G401.6 (cell line): ENCODE measurements around the gene CLPX.
"Not testable (repeated sequence)": the region's sequence is repeated elsewhere in the genome, so short reads cannot be mapped to it uniquely, and the experiment has no call there.

Source experiments
- FAIRE-seq: peaks from 2 replicates; lab custom pipeline; 2012; peaks lifted over from hg19 to GRCh38; lab: Jason Lieb, UNC

The CLPX gene

DNA sequence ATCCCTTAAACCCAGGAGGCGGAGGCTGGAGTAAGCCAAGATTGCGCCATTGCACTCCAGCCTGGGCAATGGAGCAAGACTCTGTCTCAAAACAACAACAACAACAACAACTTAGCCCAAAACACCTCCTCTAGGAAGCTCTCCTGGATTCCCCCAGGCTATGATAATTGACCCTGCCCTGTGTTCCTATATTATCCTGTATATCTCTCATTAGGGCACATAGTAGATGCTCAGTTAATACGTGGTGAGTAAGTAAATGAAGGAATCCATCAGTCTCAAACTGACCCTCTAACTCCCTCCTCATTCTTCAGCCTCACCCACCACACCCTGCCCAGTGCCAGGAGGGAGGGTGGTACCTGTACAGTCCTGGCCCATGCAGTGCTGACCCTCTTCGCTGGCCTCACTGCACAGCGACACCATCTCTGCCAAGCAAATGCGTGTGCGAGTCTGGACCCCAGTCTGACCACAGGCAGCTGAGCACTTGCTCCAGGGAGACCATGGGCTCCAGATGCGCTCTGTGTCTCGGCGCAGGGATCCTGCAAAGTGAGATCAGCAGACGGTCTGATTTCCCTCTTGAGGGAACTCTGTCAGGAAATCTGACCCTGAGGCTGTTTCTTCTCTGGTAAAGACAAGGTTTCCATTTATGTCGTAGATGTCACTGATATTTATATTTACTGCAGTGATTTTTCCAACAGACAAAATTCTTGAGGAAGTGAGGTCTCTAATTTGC, 20.0 kb upstream of the CLPX start:
- FAIRE-seq: no peak

DNA sequence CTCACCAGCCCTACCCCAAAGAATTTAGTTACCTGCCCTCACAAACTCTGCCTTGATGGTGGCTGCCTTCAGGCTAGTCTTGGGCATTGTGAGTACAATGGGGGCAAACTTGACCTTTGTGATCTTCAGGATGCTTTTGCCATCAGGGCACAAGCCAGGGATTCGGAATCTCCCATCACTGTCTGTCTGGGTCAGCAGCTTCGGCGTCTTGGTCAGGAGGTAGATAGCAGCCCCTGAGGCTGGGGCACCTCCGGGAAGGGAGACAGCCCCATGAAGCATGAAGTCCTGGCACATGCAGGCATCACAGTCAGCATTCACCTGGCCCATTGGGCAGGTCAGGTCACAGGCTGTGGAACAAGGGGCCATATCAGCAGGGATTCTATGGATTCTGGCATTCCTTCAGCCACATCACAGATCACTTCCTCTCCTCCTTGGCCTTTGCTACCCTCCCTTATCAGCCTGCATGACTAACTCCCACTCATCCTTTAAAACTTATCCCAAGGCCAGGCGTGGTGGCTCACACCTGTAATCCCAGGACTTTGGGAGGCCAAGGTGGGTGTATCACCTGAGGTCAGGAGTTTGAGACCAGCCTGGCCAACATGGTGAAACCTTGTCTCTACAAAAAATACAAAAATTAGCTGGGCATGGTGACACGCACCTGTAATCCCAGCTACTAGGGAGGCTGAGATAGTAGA, 19.2 kb upstream of the CLPX start:
- no peak for FAIRE-seq

DNA sequence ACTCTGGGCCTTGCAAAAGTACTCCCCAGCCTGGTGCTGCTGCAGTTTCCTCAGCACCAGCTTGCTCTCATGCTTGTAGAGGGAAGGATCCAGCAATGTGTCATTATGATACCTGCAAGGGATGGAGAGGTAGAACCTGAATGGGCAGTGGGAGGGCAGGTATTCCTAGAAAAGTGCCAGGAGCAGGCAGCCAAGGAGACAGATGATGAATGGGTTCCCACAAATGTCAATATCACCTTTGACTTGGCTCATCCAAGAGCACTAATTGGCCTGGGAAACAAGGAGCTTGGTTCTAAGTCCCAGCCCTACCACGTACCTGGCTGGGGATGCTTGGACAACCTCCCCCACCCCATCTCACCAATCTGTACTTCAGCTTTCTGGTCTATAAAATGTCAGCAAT, 16.8 kb upstream of the CLPX start:
- FAIRE-seq: no peak

DNA sequence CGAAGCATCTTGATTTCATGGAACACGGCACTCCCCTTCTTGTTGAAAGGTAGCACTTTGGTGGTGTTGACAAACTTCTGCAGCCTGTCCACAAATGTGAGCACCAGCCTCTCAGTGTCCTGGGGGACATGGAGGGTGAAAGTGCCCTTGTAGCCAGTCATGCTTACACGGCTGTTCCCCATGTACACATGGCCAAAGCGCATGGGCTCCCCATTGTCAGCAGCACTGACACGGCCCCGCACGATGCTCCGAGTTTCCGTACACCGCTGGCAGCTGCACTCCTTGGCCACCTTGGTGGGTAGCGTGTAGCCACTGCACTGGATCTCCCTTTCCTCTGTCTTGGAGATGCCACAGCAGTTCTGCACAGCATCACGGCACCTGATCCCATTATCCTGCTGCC, 13.4 kb upstream of the CLPX start:
- FAIRE-seq: no peak

DNA sequence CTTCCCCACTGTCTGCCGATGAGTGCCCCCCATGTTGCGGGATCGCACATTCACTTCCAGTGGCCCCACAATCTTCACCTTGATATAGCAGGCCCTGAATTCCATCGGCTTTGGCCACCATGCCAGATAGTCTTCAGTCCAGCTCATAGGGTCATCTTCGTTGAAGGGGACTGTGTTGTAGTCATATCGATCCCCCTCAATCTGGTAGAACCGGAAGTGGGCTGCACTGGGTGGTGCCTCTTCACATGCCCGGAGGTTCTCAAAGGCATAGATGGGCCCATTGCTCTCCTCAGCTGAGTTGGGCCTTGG, 12.1 kb upstream of the CLPX start:
- no peak for FAIRE-seq

DNA sequence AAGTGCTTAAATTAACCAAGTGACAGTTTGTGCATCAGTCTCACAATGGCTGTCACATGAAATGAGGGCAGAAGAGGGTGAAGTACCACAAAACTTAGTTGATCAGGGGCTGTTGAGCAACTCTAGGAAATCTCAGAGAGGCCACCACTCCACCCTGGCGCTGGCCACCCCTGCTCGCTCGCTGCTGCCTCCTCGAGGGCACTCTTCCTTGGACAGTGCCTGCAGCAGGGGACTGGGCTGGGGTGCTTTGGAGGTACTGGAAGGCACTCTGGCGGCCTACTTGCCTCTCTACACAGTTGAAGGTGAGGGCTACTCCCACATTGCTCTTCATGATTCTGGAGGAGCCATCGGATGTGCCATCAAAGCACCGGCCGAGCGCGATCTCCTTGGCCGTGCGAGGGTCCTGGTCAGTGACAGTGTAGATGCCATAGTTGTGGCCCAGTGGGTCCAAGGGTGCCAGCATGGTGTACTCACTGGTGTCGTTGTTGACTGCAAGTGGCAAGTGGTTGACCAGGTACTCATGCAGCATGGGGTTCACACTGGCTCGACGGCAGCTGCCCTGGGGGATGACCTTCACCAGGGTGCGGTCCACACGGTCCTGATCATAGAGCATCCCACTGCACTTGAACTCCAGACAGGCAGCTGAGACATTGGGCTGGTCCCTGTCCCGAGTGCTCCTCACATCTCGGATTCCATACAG, 11.6 kb upstream of the CLPX start:
- FAIRE-seq: no peak

DNA sequence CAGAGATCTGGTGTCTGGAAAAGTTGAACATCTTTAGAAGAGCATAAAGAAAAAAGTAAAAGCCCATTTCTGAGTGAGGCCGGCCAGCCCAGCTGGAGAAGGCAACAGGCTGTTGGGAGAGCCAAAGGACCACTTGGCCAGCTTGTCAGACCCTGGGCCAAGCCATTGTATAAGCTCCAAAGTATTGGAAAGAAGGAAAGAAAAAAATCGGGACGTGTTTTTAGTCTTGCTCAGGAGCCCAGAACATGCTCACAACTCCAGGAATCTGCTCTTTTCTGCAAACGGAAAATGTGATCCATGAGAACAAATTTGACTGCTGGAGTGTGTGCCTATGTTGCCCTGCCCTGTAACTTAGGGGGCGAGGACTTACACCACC, 10.4 kb upstream of the CLPX start:
- no peak for FAIRE-seq

DNA sequence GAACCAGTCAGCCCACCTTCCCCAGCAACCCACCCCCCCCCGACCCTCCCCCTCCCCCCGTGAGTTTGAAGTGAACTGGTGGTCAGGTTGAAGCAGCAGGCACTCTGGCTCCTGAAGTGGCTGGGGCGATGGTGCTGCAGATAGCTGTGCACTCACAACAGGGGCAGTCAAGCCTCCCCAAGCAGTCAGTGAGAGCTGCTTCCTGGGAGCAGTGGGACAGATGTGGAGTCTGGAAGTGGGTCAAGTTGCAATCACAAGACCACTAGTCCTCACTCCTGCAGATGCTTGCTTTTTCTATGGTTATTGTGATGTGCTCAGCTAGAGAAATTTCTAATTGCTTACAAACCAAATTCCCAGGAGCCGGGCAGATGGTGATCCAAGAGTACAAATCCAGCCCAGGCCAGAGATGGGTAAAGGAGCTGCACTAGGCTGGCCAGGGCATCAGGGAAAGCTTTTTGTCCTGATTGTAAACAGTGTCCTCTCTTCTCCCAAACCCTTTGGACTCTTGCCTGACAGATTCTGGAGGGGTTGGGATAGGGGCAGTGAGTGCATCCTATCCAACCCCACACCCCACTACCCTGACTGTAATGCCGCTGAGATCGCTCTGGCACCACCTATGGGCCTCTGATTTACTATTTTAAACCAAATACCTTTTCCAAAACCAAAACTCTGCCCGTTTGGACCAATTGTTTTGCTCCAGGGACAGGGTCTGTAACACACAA, 9.8 kb upstream of the CLPX start:
- no peak for FAIRE-seq

DNA sequence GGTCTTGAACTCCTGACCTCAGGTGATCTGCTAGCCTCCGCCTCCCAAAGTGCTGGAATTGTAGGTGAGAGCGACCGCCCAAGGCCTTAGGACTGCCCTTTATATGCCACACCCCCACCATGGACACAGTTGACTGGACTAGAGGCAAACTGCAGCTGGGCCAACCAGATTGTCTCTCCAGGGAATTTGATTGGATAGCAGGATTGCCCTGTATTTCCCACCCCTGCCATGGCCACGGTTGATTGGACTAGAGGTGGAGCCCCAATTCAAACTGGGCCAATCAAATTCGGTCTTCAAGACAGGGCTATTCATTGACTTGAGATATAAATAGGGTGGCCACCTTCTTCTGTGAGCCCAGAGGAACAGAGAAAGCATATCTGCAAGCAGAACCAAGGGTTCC, 6.9 kb upstream of the CLPX start:
- FAIRE-seq: no peak

DNA sequence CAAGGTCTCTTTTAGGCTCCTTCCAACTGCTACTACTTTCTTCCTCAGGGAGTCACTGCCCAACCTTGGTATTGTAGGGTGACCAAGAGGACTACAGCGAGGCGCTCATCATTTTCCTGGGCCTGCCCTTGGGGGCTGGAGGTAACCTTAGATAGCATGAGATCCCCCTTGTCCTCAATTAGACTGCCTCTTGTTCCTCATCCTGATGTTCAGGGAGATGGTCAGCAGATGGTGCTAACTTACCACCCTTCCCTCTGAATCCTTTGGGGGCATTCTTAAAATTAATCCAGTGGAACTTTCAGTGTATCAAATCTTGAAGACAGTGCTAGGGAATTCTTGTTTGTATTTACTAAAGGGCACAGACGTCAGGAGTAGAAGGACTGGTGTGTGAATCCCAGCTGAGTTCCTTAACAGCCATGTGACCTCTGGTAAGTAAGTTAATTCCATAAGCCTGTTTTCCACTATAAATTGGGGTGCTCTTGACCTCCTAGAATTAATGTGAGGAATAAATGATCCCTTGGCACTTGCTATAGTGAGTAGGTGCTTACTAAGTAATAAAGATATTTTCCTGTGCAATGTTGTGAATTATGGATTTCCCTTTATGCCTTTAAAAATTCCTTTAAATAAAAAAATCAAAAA, 4.1 kb upstream of the CLPX start:
- FAIRE-seq: peak; percentile 68

DNA sequence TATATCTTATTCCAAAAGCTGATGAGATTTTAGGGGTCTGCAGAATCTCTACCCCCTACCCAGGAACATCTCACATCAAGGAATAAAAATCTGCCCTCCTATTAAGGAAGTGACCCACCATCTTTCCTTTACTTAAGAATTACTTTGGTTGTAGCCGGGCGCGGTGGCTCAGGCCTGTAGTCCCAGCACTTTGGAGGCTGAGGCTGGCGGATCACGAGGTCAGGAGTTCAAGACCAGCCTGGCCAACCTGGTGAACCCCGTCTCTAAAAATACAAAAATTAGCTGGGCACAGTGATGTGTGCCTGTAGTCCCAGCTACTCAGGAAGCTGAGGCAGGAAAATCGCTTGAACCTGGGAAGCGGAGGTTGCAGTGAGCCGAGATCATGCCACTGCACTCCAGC, 3.3 kb upstream of the CLPX start:
- FAIRE-seq: not testable (repeated sequence)

DNA sequence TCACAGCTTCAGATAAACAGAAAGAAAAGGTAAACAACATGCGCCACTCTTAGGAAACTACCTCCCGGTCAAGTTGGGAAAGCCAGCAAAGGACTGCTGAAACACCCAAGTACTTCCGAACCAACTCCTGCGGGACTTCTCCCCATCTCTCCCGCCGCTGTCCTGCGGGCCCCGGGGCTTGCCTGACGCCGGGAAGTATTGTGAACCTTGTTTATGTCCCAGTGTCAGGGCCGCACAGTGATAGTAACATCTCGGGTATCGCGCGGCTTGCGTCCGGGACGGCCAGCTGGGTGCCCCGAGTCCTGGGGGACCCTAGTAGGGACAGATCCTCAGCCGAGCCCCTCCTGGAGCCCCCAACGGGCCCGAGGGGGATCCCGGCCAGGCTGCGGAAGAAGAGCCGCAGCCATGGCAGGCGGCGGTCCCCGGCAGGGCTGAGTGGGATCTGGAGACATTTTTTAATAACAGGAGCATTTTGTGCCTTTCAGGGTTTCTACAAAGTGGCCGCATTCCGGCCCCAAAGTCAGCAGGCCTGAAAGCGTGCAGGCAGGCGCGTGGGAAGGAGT, 756 bp downstream of the CLPX start:
- no peak for FAIRE-seq

DNA sequence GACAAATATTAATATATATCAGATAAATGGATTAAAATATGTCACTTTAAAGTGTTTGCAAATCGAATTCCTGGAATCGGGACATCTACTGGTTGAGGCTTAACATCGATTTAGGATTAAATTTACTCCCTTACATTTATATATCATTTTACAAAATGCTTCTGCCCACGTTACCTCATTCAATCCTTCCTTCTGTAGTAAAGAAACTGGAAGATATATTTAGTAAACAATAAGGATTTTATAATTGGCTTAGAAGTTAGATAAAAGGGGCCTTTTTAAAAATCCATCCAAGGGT, 1.3 kb downstream of the CLPX start:
- FAIRE-seq: peak; percentile 6

DNA sequence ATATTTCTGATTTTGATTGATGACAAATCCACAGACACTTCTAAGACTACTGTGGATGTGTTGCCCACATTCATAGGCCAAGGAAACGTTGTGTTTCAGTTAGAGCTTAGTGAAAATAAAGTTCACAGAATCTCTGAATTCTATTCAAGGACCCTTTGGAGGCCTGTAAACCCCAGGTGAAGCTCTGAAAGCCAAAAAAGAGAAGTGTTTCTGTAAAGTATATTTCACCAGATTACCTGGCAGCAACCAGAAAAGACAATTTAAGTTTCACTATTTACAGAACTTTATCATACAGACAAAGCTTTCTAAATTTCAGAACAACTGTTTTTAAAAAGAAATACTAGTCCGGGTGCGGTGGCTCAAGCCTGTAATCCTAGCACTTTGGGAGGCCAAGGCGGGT, 2.6 kb downstream of the CLPX start:
- FAIRE-seq: no peak

DNA sequence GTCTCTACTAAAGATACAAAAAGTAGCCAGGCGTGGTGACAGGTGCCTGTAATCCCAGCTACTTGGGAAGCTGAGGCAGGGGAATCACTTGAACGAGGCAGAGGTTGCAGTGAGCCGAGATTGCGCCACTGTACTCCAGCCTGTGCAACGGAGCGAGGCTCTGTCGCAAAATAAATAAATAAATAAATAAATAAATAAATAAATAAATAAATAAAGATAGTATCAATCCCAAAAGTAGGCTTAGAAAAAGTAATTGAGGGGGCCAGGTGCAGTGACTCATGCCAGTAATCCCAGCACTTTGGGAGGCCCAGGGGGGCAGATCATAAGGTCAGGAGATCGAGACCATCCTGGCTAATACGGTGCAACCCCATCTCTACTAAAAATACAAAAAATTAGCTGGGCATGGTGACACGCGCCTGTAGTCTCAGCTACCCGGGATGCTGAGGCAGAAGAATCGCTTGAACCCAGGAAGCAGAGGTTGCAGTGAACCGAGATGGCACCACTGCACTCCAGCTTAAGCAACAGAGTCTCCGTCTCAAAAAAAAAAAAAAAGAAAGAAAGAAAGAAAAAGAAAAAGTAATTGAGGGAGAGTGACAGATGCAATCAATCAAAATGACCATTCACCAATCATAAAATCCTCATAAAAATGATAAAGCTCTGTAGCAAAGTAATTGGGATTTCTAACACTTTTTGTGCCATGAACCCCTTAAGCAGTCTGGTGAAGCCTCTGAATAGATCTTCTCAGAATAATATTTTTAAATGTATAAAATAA, 3.4 kb downstream of the CLPX start:
- not testable (repeated sequence) for FAIRE-seq

DNA sequence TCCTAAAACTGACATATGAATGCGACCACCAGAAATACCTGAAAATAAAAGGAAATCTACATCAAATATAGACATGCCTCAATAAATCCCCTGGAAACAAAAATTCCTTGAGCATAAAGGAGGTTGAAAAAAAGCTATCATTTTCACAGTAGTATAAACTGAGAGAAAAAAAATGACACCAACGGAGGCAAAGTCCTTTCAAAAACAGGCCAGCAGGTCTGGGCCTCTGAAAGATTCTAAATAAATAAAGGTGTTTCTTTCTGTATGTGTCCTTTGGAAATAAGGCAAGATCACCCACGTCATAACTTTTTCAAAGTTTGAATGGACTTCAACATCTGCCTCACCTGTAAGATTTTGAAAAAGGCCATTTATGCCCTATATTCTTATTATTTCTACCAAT, 5.0 kb downstream of the CLPX start:
- FAIRE-seq: no peak

DNA sequence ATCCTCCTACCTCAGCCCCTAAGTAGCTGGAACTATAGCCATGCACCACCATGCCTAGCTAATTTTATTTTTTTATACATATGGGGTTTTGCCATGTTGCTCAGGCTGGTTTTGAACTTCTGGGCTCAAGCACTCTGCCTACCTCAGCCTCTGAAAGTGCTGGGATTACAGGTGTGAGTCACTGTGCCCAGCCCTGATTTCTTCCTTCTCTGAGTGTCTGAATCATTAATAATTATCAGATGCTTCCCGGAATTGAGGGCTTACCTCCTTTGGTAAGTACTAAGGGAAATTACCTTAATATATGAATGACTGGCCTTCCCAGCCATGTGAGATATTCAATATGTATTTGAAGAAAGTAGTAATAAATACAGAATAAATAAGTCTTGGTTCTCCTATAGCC, 7.2 kb downstream of the CLPX start:
- no peak for FAIRE-seq

DNA sequence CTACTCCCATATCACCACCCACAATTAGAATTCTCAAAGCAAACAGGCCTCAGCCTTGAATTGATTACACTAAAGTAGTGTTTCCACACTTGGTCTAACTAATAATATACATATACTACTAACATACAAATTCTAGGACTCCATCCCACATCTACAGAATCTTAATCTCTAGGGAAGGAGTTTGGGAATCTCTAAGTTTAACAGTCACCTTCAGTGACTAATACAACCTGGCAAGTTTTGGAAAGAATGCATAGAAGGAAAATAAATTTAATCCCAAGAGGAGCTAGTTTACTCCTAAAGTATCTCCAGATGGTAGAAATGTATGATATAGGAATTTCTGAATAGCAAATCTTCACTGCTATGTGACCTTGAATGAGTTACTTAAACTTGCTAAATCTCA, 9.1 kb downstream of the CLPX start:
- no peak for FAIRE-seq

DNA sequence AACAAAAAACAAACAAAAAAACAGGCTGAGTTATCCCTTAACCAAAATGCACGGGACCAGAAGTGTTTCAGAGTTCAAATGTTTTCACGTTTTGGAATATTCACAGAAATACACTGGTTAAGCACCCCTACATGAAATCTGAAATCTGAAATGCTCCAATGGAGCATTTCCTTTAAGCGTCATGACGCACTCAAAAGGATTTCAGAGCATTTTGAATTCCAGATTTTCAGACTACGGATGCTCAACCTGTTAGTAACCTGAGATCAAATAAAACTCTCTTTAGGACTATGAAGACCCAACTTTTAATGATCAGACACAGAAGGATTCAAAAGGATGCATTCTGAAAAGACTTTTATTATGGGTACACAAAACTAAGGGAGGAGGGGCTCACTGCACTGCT, 9.6 kb downstream of the CLPX start:
- no peak for FAIRE-seq

DNA sequence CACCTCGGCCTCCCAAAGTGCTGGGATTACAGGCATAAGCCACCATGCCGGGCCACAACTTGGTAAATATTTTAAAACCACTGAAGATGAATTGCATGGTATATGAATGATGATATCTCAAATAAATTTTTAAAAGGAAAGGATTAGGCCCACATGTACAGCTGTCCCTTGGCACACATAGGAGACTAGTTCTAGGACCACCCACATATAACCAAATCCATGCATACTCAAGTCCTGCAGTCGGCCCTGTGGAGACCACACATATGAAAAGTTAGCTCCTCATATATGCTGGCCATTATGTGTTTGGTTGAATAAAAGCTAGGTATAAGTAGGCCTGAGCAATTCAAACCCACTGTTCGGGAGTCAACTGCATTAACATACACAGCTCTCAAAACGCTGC, 10.6 kb downstream of the CLPX start:
- FAIRE-seq: no peak

DNA sequence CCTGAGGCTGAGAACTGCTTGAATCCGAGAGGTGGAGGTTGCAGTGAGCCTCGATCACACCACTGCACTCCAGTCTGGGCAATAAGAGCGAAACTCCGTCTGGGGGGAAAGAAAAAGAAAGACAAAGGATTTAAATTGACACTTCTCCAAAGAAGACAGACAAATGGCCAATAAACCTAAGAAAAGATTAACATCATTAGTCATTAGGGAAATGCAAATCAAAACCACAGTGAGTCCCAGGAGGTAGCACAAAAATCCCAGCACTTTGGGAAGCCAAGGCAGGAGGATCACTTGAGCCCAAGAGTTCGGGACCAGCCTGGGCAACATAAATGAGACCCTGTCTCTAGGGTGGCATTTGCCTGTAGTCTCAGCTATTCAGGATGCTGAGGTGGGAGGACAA, 12.6 kb downstream of the CLPX start:
- no peak for FAIRE-seq

DNA sequence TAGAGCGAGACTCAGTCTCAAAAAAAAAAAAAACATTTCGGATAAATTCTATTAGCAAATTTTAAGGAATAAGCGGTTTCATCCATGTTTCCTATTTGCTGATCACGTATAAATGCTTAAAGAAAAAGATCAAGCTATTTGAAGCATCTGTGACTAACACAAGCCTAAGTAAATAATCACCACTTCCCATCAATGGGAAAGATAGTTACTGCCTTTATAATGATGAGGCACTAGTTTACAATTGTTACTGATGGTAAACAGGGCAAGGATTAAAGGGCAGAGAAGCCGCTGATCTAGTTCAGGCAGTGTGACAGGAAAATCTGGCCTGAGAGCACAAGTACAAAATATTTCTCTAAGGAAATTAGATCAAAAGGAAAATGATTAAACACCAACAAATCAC, 13.7 kb downstream of the CLPX start:
- FAIRE-seq: no peak
